Stimulated activated CD8-positive, alpha-beta memory T cell treated with anti-CD3 and anti-CD28 coated beads, Interleukin-7, amount 100 ng/mL, for 48 hours (primary cell): ENCODE results near the gene MKNK1.

ENCODE experiments used
- DNase-seq, 2 donors: peaks; one replicate each; pipeline ENCODE4 v3.0.0-alpha.2; 2020; ENCODE audit warnings: low read depth in 1 of 2; ENCODE audit errors: extremely low read depth in 1 of 2

Gene MKNK1

GRCh38 chr1:46568461-46568891 is 35.6 kb downstream of the MKNK1 start:
- DNase-seq = no peak

- no peak for DNase-seq
Measured at GRCh38 chr1:46563341-46563740, 40.7 kb downstream of the MKNK1 start.

- DNase-seq = no peak
Measured at GRCh38 chr1:46562498-46562897, 41.6 kb downstream of the MKNK1 start.

- DNase-seq = no peak
Measured at GRCh38 chr1:46558966-46559365, 45.1 kb downstream of the MKNK1 start.

GRCh38 chr1:46558141-46558963 is 45.7 kb downstream of the MKNK1 start:
- DNase-seq = no peak

GRCh38 chr1:46557403-46557802 is 46.7 kb downstream of the MKNK1 start:
- no peak for DNase-seq

- no peak for DNase-seq
Measured at GRCh38 chr1:46556822-46557221, 47.2 kb downstream of the MKNK1 start.

- no peak for DNase-seq
Measured at GRCh38 chr1:46555826-46556619, 48.0 kb downstream of the MKNK1 start.

- no peak for DNase-seq
Measured at GRCh38 chr1:46554597-46555381, 49.3 kb downstream of the MKNK1 start.

GRCh38 chr1:46554236-46554596 is 49.9 kb downstream of the MKNK1 start:
- no peak for DNase-seq

- DNase-seq = no peak
Measured at GRCh38 chr1:46553506-46553905, 50.6 kb downstream of the MKNK1 start.

- no peak for DNase-seq
Measured at GRCh38 chr1:46552357-46553237, 51.5 kb downstream of the MKNK1 start.

- DNase-seq = no peak
Measured at GRCh38 chr1:46551597-46552095, 52.4 kb downstream of the MKNK1 start, which contains the start of gene KNCN. Gene KNCN, minus strand, starts transcription at chr1:46551647. Its CDS starts 432 bp downstream, at chr1:46551215.

GRCh38 chr1:46550751-46551231 is 53.3 kb downstream of the MKNK1 start:
- no peak for DNase-seq

GRCh38 chr1:46549697-46550681 is 54.1 kb downstream of the MKNK1 start:
- no peak for DNase-seq

GRCh38 chr1:46547481-46548383 is 56.3 kb downstream of the MKNK1 start:
- DNase-seq = no peak

GRCh38 chr1:46546210-46546609 is 57.9 kb downstream of the MKNK1 start:
- DNase-seq = no peak

GRCh38 chr1:46545784-46546183 is 58.3 kb downstream of the MKNK1 start:
- no peak for DNase-seq
